Germinal center (tissue), 1 donor: ENCODE measurements around the gene PRPF6.

ENCODE experiments used
- DNase-seq: peaks from one replicate; pipeline ENCODE4 v3.0.0; 2012; ENCODE audit warnings: mixed read lengths, low spot score

PRPF6 gene

GRCh38 chr20:64049060-64049877, 68.3 kb downstream of the PRPF6 start, which contains the start of gene SOX18:
SOX18 (minus strand) TSS chr20:64049639; CDS start chr20:64049516, 123 bp downstream.
- no peak for DNase-seq

- no peak for DNase-seq
These were observed 68.9 kb downstream of the PRPF6 start for GRCh38 chr20:64049878-64050260.

DNA sequence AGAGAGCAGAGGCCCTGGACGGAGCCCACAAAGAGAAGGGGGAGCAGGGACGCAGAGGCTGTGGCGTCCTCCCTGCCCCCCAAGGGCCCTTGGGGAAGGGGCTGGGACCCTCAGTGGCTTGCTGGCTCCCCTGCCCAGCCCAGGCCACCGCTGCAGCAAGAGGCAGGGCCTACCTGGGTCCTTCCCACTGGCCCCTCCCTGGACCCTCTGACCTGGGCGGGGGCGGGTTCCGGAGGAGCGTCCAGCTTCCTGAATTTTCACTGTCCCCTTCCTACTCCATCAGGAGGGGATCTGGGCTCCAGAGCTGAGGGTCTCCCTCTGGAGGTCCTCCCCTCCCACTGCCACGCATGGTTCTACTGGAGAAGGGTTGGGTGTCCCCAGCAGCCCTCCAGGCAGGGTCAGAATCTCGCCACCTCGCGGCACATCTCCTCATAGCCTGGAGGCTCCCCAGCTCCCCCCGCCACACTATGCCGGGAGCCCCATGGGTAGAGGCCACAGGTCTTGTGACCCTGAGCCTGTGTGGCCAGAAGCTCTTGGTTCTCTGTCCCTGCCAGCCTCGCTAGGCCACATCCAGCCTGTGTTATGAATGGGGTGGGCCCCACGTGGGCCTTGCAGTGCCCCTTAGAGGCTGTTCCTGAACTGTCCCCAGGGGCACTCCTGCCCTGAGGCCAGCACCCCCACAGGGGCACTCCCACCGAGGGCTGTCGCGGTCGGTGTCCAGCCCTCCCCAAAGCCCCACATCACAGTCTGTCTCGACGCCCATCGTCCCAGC, 69.5 kb downstream of the PRPF6 start:
- DNase-seq = no peak

DNA sequence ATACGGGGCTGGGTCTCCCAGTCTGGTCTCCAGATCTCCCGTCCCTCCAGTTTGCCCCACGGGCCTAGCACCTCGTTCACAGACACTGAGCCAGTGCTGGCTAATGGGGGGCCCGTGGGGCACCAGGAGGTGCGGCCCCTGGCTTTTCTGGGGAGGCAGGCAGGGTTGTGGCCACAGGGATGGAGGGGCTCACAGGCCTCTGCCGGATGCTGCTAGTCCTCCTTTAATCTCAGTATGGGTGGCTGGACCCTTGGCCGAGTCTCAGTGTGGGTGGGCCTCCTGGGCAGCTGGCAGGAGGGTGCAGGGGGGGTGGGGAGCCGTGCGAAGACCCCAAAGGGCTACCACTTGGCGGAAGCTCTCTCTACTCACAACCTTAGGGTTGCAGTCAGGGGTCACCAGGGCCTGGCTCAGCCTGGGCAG, 70.1 kb downstream of the PRPF6 start:
- no peak for DNase-seq

DNA sequence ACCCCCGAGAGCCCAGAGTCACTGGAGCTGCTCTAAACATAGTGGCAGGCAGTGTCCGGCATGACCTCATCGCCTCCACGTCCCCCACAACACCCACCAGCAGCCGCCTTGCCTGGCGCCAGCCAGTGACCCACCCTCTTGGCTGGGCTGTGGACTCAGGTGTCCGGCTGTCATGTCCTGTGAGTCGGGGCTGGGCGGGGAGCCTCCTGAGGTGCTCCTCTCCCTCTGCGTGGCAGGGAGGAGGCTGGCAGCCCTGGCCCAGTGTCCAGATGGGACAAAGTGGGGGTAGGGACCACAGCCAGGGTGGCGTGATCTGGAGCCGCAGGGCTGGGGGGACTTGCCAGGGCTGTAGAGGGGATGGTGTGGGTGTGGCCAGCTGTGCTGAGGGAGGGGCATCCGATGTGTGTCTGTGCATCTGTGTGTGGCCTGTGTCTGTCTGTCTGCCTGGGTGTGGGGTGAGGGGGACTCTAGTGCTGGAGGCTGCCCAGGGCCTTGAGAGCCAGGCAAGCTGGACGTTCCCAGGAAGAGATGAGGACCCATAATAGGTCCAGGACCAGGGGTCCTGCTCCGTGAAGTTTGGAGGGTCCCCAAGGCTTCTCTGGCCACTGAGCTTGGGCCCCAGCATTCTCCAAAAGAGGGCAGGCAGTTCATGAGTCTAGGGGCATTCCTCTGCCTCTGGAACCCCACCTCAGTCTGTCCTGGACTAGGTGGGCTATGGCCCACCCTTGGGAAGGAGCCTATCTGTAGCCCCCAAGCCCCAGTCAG, 70.8 kb downstream of the PRPF6 start:
- no peak for DNase-seq

DNA sequence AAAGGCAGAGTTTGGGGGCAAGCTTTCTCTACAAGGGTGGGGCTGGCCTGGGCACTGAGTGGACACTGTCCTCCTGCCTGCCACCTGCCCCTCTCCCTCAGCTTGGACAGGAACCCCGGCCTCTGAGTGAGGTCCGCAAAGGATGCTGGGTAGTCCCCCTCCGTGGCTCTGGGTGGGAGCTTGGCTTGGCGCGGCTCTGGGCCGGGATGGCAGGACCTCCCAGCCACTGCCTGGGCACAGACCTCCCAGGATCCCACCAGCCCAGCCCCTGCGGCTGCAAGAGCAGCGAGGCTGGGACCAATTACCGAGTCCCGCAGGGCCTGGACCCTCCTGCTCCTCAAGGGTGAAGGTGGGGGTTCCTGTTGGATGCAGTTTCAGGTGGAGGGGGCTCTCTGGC, 71.4 kb downstream of the PRPF6 start:
- DNase-seq = no peak

- DNase-seq = no peak
These were observed 72.3 kb downstream of the PRPF6 start for GRCh38 chr20:64052987-64053840.

DNA sequence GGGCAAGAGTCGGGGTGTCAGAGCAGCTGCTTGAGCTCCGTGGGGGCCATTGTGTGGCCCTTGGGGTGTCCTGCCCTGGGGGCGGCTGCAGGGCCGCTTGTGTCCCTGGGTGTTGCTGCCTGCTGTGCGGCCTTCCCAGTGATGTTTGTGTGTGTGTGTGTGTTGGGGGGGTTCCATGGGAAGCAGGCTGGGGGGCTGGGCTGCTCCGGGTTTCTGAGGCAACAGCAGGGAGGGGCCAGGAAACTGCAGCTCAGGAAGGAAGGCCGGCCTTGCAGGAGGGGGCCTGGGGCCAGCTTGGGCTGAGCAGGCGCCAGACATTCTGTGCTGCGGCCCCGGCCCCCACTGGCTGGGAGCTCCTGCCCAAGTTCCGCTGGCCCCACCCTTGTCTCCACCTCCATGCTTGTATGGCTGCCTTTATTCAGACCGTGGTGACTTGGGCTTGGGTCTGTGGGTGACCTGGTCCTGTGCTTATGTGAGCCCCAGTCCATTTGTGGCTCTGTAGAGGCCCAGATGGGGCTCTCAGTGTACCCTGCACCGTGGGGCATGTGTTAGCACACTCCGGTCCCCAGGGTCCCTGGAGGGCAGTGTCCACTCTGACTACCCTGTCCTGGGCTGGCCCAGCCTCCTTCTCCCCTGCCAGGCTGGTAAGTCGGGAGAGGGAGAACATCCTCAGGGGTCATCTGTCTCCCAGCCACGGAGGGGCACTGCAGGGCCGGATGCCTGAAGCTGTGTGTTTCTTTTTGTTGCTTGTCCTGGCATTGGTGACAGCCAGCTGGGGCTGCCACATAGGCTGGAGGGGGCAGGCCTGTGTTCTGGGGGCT, 73.1 kb downstream of the PRPF6 start:
- no peak for DNase-seq

GRCh38 chr20:64055396-64055892, 74.5 kb downstream of the PRPF6 start:
- no peak for DNase-seq

GRCh38 chr20:64055893-64056638, 75.1 kb downstream of the PRPF6 start:
- DNase-seq = no peak

DNA sequence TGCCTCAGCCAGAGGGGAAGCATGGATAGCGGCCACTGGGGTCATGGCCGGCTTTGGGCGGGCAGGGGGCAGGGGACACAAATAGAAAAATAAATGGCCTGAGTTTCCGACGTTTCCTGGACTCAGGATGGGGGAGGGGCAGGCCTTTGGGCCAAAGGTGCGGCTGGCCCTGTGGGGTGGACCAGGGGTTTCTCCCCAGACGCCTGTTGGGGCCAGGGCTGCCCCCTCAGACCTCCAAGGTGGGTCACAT, 75.6 kb downstream of the PRPF6 start:
- no peak for DNase-seq

DNA sequence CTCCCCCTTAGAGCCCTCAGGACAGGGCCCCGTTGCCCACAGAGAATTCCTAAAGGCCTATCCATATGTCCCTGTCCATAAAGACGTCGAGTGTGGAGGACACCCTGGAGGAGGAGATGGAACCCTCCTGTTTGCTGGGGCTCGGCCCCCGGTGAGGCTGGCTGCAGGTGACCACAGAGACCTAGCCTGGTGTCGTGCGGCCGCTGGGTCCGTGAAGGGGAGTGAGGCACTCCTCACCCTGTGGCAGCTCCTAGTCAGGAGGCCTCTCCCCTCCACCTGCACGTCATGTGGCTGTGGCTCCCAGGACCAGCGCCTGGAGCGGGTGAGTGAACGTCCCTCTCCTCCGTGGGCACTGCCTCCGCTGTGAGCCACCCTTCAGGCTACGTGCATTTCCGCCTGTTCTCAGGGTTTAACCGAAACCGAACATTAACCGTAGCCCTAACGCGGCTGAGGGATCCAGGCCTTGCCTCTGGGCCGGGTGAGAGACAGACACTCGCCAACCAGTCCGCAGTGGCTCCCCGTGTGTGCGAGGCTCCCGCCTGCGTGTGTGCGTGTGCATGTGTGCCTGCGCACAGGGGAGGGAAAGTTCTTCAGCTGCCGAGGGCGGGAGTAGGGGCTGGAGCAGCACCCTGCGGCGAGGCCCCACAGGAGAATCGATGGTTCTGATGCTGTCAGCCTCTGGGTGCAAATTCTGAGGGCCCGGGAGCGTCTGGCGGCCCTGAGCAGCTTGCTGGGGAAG, 76.1 kb downstream of the PRPF6 start:
- DNase-seq = no peak

GRCh38 chr20:64057628-64058498, 76.9 kb downstream of the PRPF6 start:
- peak; percentile 86 for DNase-seq

GRCh38 chr20:64058536-64058935, 77.6 kb downstream of the PRPF6 start:
- no peak for DNase-seq

- no peak for DNase-seq
These were observed 81.3 kb downstream of the PRPF6 start for GRCh38 chr20:64062276-64062595.

DNA sequence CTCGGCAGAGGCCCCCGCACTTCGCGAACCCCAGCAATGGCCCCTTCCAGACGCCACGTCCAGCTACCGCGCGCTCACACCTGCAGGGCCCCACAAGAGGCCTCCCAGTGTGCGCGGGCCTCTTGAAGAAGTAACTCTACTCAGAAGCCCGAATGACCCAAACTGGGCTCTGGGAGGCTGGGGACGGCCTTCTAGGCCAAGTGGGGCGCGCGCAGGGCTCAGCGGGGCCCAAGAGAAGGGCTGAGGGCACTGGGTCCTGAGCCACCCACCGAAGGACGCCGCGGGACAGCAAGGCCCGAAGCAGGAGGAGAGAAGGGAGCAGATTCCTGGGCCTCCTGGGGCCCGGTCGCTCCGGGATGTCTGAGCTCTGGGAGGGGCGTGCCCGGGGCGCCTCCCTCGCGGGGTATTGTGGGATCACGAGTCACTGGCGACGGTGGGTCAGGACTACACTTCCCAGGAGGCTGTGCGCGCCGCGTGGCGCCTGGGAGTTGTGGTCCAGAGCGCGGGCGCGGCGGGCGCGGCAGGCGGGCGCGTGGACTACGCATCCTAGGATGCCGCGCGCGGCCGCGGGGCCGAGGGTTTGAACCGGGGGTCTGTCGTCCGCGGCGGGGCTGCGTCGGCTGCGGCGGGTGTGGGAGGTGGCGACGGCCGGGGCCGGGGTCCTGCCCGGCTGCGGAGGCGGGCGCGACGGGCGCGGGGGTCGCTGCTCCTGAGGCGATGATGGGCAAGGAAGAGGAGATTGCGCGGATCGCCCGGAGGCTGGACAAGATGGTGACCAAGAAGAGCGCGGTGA, 81.9 kb downstream of the PRPF6 start, which contains the start of gene TCEA2:
TSS of gene TCEA2 (plus strand) at position 603 of the 793 bp plus-strand sequence. CDS start at position 718, 115 bp downstream.
- DNase-seq = peak; percentile 95

DNA sequence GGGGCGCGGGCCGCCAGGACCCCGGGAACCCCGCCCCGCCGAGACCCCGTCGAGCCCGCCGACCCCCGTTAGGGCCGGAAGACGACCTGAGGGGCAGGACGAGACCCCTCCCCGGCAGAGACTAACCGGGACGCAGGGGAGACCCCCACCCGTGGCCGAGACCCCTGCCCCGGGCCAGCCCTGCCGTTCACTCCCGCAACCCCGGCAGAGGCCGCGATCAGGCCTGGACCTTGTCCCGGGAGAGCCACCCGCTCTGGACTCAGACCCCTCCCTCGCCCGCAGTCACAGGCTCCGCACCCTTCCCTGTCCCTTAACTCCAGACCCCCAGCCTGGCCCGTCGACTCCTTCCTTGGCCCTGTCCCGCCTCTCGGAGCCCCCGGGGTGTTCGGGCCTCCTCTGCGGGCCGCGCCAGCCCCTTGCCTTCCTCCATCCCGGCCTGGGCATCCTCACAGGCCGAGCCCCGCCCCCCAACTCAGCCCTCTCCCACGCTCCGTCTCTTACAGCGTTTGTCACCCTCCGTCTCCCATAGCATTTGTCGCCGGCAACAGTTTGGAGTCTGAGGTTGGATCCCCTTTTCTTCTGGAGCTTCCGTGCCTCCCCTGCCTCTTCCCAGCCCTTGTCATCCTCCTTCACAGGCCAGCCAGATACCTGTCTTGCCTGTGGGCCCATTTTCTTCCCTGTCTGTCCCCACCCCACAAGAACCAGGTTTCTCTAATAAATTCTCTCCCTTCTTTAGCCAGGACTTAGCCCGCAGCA, 82.6 kb downstream of the PRPF6 start:
- DNase-seq = no peak
